GM23338 (cell line): ENCODE measurements around the gene GJC3.

Experiments
- CTCF ChIP-seq, 2 experiments: fragments of 200-600 bp in 1 of 2; sonication (generic) in 1 of 2; conservative IDR thresholded peaks; 2 replicates each; pipeline versions ENCODE4 v1.5.1 to v1.6.1; 2016 to 2017; ENCODE audit warnings: antibody characterized with exemption in 2 of 2, low read depth in 2 of 2, mild to moderate bottlenecking in 2 of 2, moderate library complexity in 1 of 2
- ETS1 ChIP-seq: IDR thresholded peaks from 2 replicates; pipeline ENCODE4 v1.6.1; 2016; ENCODE audit warnings: antibody characterized with exemption
- EZH2phosphoT487 ChIP-seq: fragments of 200-600 bp; sonication (generic); IDR thresholded peaks from one replicate; pipeline ENCODE4 v1.8.1; 2018; ENCODE audit warnings: antibody characterized with exemption; ENCODE audit not compliant: unreplicated experiment
- POLR2AphosphoS5 ChIP-seq: IDR thresholded peaks from 2 replicates; pipeline ENCODE4 v1.6.1; 2016; ENCODE audit warnings: antibody characterized with exemption, low read depth

GRCh38 chr7:99958564-99959227, 29.3 kb upstream of the GJC3 start:
- TF ChIP-seq EZH2phosphoT487 (no peak), CTCF (conservative IDR thresholded peaks at IDR 0.05; ENCODE audit: low read depth in 2 of 2) (no peak), POLR2AphosphoS5 (no peak), ETS1 (no peak)
